ENCODE measurements around the gene ELL2. TPM values are rescaled to one million over a fixed set of nuclear protein-coding genes. Genes with fewer than 3 reads are reported as not detected.

Gene ELL2
- total RNA-seq, 1 experiment from 2014 or later, result 27.5 TPM

DNA sequence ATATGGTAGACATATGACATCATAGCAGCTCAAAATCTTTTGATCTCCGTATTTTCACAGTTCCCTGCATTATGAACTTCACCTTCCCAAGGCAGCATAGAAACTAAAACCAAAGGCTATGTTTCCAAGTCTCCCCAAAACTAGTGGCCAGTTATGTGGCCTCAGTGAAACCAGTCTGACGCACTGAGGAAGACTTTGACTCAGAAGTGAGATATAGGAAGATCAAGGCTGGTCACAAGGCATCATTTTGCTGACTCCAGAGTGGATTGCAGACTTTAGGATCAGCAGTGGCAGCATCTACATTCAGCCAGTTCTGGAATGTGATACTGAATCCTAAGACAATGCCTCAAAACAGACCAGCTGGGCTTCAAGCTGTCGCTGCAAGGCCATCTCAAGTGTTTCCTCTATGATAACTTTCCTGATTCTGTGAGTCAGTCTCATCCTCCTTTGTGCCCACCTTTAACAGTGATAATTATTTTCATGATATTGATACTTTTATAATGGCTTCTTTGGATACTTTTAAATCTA is 34.4 kb upstream of the ELL2 start:
- H2BK15ac ChIP-seq (ENCODE audit: low read depth, low read length), result no peak overlapping the region
- H3K36me3 Mint-ChIP-seq (ENCODE audit: insufficient read depth in 1 of 3, low read depth in 3 of 3), result no peaks in the 10 kb centered on the region
- no peak overlapping the region for H2BK20ac ChIP-seq (ENCODE audit: low read depth, low read length, poor library complexity, severe bottlenecking)
- no peaks in the 10 kb centered on the region for H3K4me1 ChIP-seq (ENCODE audit: insufficient read depth, low read length)
- no peak overlapping the region for H3K18ac ChIP-seq (ENCODE audit: insufficient read length, low read depth, low read length)
- peaks cover 2 to 11% of the 10 kb centered on the region in 2 experiments; a peak in 3 of 4 replicates for H3K4me1 Mint-ChIP-seq
- peaks cover 0 to 2% of the 10 kb centered on the region in 2 experiments; a peak in 1 of 5 replicates for H3K9me3 Mint-ChIP-seq
- no peak for DNase-seq
- no peak overlapping the region for H2AK5ac ChIP-seq (ENCODE audit: insufficient read length, low read length)
- H3K56ac ChIP-seq (ENCODE audit: insufficient read length, low read depth, low read length), result no peak overlapping the region
- H3K4ac ChIP-seq (ENCODE audit: low read depth, low read length), result no peak overlapping the region
- no peaks in the 10 kb centered on the region for H3K27me3 Mint-ChIP-seq (ENCODE audit: low read depth)
- no peak overlapping the region for H2BK12ac ChIP-seq (ENCODE audit: insufficient read length, low read depth, low read length)
- H3T11ph ChIP-seq (ENCODE audit: low read length), result no peak overlapping the region
- no peak overlapping the region for H3K9ac ChIP-seq (ENCODE audit: extremely low read depth, insufficient read length, low read length)
- H4K8ac ChIP-seq (replicated peaks; ENCODE audit: insufficient read length, low read depth, low read length), result no peak overlapping the region
- no peaks in the 10 kb centered on the region for H3K79me2 ChIP-seq (ENCODE audit: insufficient read depth, low read length)
- no peak overlapping the region for H3K23ac ChIP-seq (ENCODE audit: insufficient read length, low read depth, low read length)
- no peak overlapping the region for H3K27ac ChIP-seq (ENCODE audit: insufficient read length, low read depth, low read length)
- no peak overlapping the region for H4K91ac ChIP-seq (ENCODE audit: insufficient read length, low read depth, low read length)
- H3K27ac Mint-ChIP-seq, result no peak overlapping the region
- no peaks in the 10 kb centered on the region for H3K23me2 ChIP-seq (ENCODE audit: insufficient read length, low read depth, low read length, poor library complexity, severe bottlenecking)
- no peak overlapping the region for H3K4me2 ChIP-seq (ENCODE audit: insufficient read depth, insufficient read length, low read length)
- no peaks in the 10 kb centered on the region for H3K9me3 ChIP-seq (ENCODE audit: control insufficient read depth, low read depth, low read length)
- H3K27me3 ChIP-seq (ENCODE audit: insufficient read depth, low read length), result no peaks in the 10 kb centered on the region
- WGBS (ENCODE audit: extremely low coverage, insufficient read length, low lambda C conversion rate), result no CpG with 5 or more reads among the region's 3 CpGs
- TF ChIP-seq, protein P1, sequence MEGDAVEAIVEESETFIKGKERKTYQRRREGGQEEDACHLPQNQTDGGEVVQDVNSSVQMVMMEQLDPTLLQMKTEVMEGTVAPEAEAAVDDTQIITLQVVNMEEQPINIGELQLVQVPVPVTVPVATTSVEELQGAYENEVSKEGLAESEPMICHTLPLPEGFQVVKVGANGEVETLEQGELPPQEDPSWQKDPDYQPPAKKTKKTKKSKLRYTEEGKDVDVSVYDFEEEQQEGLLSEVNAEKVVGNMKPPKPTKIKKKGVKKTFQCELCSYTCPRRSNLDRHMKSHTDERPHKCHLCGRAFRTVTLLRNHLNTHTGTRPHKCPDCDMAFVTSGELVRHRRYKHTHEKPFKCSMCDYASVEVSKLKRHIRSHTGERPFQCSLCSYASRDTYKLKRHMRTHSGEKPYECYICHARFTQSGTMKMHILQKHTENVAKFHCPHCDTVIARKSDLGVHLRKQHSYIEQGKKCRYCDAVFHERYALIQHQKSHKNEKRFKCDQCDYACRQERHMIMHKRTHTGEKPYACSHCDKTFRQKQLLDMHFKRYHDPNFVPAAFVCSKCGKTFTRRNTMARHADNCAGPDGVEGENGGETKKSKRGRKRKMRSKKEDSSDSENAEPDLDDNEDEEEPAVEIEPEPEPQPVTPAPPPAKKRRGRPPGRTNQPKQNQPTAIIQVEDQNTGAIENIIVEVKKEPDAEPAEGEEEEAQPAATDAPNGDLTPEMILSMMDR (conservative IDR thresholded peaks at IDR 0.05), result no peak
- H3K79me1 ChIP-seq (ENCODE audit: insufficient read depth, low read depth, low read length, poor library complexity, severe bottlenecking), result no peaks in the 10 kb centered on the region
- H4K5ac ChIP-seq (ENCODE audit: insufficient read length, low read depth, low read length), result no peak overlapping the region
- H2AFZ ChIP-seq (ENCODE audit: low read length), result no peak overlapping the region
- H2BK5ac ChIP-seq (ENCODE audit: insufficient read length, low read length), result no peak overlapping the region
- no peak overlapping the region for H3K4me3 Mint-ChIP-seq
- no peak overlapping the region for H3K14ac ChIP-seq (ENCODE audit: insufficient read depth, low read length)
- no peaks in the 10 kb centered on the region for H4K20me1 ChIP-seq (ENCODE audit: control insufficient read depth, insufficient read depth, insufficient read length)
- no peak overlapping the region for H2BK120ac ChIP-seq (ENCODE audit: low read depth, low read length, poor library complexity, severe bottlenecking)
